Measurements from ENCODE around the gene EHMT1. TPM values are rescaled to one million over a fixed set of nuclear protein-coding genes. Genes with fewer than 3 reads are reported as not detected.
A peak's percentile ranks its signal among the peaks of the same experiment; 100 is the strongest.

Gene EHMT1
- total RNA-seq, 2 donors from 2014 or later = 137 to 139 TPM

DNA sequence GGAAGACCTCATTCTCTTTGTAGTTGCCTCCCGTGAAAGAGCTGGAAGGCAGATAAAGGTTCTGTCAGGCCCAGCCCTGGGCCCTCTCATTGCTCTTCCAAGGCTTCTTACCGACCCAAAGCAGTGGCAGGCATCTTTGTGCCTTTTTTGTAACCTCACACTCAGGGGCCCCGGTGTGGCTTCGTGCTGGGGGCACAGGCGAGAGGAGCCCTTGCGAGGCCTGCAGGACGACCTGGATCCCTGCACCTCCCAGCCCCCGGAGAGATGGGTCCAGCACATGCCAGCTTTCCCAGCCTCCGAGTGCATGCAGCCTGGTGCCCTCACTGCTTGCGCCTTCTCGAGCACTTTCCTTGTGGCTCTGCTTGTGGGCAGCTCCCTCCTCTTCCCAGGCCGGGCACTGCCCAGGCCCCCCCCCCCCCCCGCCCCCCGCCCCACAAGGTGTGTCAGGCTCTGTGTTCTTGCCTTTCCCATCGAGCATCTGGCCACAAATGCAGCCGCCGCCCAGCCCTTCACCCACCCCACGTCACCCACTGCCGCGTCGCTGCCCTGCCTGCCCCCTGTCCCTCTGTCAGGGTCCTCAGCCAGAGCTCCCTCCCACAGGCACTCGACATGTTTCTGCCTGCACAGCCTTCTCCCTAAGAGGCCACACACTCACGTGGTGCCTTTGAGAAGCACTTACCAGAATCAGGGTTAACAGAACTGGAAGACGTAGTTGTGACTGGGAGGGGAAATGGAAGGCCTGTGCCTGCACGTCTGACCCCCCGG, 195.0 kb downstream of the EHMT1 start:
- Mint-ChIP-seq H3K27me3 (ENCODE audit: insufficient read depth) (no peaks in the 10 kb centered on the region), H3K4me1 (no peaks in the 10 kb centered on the region), H3K9me3 (peaks cover 14% of the 10 kb centered on the region), H3K36me3 (ENCODE audit: low read depth) (peaks cover 68% of the 10 kb centered on the region), H3K4me3 (no peak overlapping the region), H3K27ac (no peak overlapping the region)
- DNase-seq = no peak
- Histone ChIP-seq H3K36me3 (ENCODE audit: control insufficient read depth, insufficient read depth, low read length) (peaks cover 54% of the 10 kb centered on the region), H3K9ac (ENCODE audit: extremely low read depth, low read length, poor library complexity, severe bottlenecking) (no peak overlapping the region), H3K27me3 (ENCODE audit: control insufficient read depth, insufficient read depth, low read length, poor library complexity, severe bottlenecking) (no peaks in the 10 kb centered on the region), H3K4me1 (ENCODE audit: control insufficient read depth, insufficient read depth, low read length) (no peaks in the 10 kb centered on the region), H3K9me3 (ENCODE audit: control insufficient read depth, low read length) (peaks cover 7% of the 10 kb centered on the region), H3K27ac (ENCODE audit: low read depth, low read length) (no peak overlapping the region), H3K4me3 (ENCODE audit: low read length) (no peak overlapping the region)
- 96 to 99% methylated on average over 10 to 23 of the region's 26 CpGs for WGBS, 2 experiments (ENCODE audit: insufficient coverage in 1 of 2, insufficient read length in 1 of 2)
- TF ChIP-seq, protein P1, sequence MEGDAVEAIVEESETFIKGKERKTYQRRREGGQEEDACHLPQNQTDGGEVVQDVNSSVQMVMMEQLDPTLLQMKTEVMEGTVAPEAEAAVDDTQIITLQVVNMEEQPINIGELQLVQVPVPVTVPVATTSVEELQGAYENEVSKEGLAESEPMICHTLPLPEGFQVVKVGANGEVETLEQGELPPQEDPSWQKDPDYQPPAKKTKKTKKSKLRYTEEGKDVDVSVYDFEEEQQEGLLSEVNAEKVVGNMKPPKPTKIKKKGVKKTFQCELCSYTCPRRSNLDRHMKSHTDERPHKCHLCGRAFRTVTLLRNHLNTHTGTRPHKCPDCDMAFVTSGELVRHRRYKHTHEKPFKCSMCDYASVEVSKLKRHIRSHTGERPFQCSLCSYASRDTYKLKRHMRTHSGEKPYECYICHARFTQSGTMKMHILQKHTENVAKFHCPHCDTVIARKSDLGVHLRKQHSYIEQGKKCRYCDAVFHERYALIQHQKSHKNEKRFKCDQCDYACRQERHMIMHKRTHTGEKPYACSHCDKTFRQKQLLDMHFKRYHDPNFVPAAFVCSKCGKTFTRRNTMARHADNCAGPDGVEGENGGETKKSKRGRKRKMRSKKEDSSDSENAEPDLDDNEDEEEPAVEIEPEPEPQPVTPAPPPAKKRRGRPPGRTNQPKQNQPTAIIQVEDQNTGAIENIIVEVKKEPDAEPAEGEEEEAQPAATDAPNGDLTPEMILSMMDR (conservative IDR thresholded peaks at IDR 0.05) = no peak

DNA sequence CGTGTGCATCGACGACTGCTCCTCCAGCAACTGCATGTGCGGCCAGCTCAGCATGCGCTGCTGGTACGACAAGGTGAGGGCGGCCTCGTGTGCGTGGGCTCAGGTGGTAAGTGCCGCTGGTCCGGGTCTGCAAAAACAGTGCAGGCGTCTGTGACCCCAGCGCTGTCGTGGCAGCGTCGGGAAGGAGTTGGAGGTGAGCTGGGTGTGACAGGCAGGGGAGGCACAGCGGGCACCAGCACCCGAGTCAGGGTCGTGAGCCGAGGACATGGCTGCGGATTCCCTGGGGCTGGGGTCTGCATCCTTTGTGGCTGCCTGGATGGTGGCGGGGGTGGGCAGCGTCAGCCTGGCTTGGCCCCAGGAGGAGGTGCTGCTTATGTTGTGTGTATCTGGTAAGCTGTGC, 195.6 kb downstream of the EHMT1 start:
- DNase-seq = no peak
- Mint-ChIP-seq H3K27me3 (ENCODE audit: insufficient read depth) (no peaks in the 10 kb centered on the region), H3K4me1 (no peaks in the 10 kb centered on the region), H3K4me3 (no peak overlapping the region), H3K36me3 (ENCODE audit: low read depth) (peaks cover 64% of the 10 kb centered on the region), H3K9me3 (peaks cover 14% of the 10 kb centered on the region), H3K27ac (peak overlapping the region; percentile 23)
- WGBS, 2 experiments (ENCODE audit: insufficient coverage in 1 of 2, insufficient read length in 1 of 2) = 96 to 97% methylated on average over 19 to 23 of the region's 23 CpGs
- H3K9me3 ChIP-seq (ENCODE audit: control insufficient read depth, low read length) = peaks cover 7% of the 10 kb centered on the region
- peaks cover 47% of the 10 kb centered on the region for H3K36me3 ChIP-seq (ENCODE audit: control insufficient read depth, insufficient read depth, low read length)
- TF ChIP-seq, protein P1 (conservative IDR thresholded peaks at IDR 0.05) = no peak
- H3K4me1 ChIP-seq (ENCODE audit: control insufficient read depth, insufficient read depth, low read length) = no peaks in the 10 kb centered on the region
- no peak overlapping the region for H3K27ac ChIP-seq (ENCODE audit: low read depth, low read length)
- H3K4me3 ChIP-seq (ENCODE audit: low read length) = no peak overlapping the region
- H3K27me3 ChIP-seq (ENCODE audit: control insufficient read depth, insufficient read depth, low read length, poor library complexity, severe bottlenecking) = no peaks in the 10 kb centered on the region
- H3K9ac ChIP-seq (ENCODE audit: extremely low read depth, low read length, poor library complexity, severe bottlenecking) = no peak overlapping the region

DNA sequence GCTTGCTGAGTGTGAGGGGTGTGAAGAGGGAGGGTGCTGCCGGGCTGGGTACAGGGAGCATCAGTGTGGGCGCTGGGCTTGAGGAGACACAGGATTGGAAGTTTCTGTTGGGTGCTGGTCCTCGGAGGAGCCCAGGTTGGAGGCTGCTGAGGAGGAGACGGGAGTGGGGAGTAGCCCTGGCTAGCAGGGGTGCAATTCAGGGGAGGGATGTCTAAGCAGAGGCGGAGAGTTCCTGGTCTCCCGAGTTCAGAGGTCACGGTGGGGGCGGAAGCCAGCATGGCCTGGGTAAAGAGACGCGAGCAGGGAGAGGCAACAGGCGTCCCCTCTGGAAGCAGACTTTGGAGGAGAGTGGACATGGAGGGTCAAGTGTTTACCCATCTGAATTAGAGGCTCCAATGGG, 196.0 kb downstream of the EHMT1 start:
- H3K27me3 ChIP-seq (ENCODE audit: control insufficient read depth, insufficient read depth, low read length, poor library complexity, severe bottlenecking) = no peaks in the 10 kb centered on the region
- H3K4me1 Mint-ChIP-seq = no peaks in the 10 kb centered on the region
- no peaks in the 10 kb centered on the region for H3K27me3 Mint-ChIP-seq (ENCODE audit: insufficient read depth)
- no peak overlapping the region for H3K4me3 ChIP-seq (ENCODE audit: low read length)
- H3K27ac Mint-ChIP-seq = peak overlapping the region; percentile 23
- peaks cover 14% of the 10 kb centered on the region for H3K9me3 Mint-ChIP-seq
- peaks cover 7% of the 10 kb centered on the region for H3K9me3 ChIP-seq (ENCODE audit: control insufficient read depth, low read length)
- WGBS, 2 experiments (ENCODE audit: insufficient coverage in 1 of 2, insufficient read length in 1 of 2) = 96 to 98% methylated on average over 7 to 11 of the region's 11 CpGs
- H3K36me3 Mint-ChIP-seq (ENCODE audit: low read depth) = peaks cover 66% of the 10 kb centered on the region
- TF ChIP-seq, protein P1 (conservative IDR thresholded peaks at IDR 0.05) = no peak
- no peak overlapping the region for H3K27ac ChIP-seq (ENCODE audit: low read depth, low read length)
- H3K4me3 Mint-ChIP-seq = no peak overlapping the region
- H3K36me3 ChIP-seq (ENCODE audit: control insufficient read depth, insufficient read depth, low read length) = peaks cover 47% of the 10 kb centered on the region
- H3K9ac ChIP-seq (ENCODE audit: extremely low read depth, low read length, poor library complexity, severe bottlenecking) = no peak overlapping the region
- H3K4me1 ChIP-seq (ENCODE audit: control insufficient read depth, insufficient read depth, low read length) = no peaks in the 10 kb centered on the region
- DNase-seq = no peak
